Measurements from ENCODE around the gene STX18.
"Not testable (repeated sequence)": the region's sequence is repeated elsewhere in the genome, so short reads cannot be mapped to it uniquely, and the experiment has no call there.

The STX18 gene

DNA sequence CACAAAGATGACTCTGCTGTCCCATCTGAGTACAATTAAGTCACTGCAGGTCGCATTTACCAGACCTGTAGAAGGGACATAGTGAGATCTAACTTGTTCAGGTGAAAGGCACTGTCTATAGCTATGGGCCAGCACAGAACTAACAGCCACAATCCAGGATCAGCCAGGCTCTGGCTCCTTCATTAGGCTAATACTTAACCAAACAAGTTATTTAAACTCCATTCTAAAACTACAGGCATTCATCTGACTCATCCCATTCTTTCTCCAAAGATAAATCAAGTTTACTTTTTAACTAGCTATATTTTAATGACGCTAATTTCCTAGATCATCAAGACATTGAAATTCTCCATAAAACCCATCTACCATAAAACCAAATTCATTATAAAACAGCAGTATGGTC, 62.5 kb downstream of the STX18 start:
- no peak for DNase-seq (ENCODE audit: low spot score)

DNA sequence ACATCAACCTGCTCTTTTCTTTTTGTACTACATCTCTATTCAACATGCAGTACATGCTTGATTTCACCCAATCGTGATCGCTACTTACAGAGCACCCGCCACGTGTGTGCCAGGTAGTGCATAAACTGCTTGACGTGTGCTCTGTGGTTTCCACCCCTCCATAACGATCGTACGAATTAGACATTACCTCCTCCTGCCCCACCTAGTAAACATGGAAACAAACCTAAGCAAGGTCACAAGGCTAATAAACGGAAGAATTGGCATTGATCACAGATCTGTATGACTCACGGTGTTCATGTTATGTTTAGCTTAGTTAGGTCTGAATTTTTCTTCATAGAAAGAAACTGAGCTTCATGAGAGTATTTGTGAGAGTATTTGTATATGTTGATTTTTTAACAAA, 64.1 kb downstream of the STX18 start:
- DNase-seq (ENCODE audit: low spot score) = no peak

GRCh38 chr4:4477391-4477790, 64.5 kb downstream of the STX18 start:
- no peak for DNase-seq (ENCODE audit: low spot score)

GRCh38 chr4:4474476-4474875, 67.4 kb downstream of the STX18 start:
- DNase-seq (ENCODE audit: low spot score) = no peak

- DNase-seq (ENCODE audit: low spot score) = no peak
Measured at GRCh38 chr4:4472344-4472958, 69.4 kb downstream of the STX18 start.

GRCh38 chr4:4471195-4471594, 70.7 kb downstream of the STX18 start:
- no peak for DNase-seq (ENCODE audit: low spot score)

- no peak for DNase-seq (ENCODE audit: low spot score)
Measured at GRCh38 chr4:4470208-4470607, 71.6 kb downstream of the STX18 start.

DNA sequence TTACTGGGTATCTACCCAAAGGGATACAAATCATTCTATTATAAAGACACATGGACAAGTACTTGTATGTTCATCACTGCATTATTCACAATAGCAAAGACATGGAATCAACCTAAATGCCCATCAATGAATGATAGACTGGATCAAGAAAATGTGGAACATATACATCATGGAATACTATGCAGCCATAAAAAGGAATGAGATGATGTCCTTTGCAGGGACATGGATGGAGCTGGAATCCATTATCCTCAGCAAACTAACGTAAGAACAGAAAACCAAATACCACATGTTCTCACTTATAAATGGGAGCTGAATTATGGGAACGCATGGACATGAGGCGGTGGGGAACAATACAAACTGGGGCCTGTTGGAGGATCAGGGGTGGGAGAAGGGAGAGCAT, 76.6 kb downstream of the STX18 start:
- not testable (repeated sequence) for DNase-seq (ENCODE audit: low spot score)

GRCh38 chr4:4462970-4463369, 78.9 kb downstream of the STX18 start:
- no peak for DNase-seq (ENCODE audit: low spot score)

DNA sequence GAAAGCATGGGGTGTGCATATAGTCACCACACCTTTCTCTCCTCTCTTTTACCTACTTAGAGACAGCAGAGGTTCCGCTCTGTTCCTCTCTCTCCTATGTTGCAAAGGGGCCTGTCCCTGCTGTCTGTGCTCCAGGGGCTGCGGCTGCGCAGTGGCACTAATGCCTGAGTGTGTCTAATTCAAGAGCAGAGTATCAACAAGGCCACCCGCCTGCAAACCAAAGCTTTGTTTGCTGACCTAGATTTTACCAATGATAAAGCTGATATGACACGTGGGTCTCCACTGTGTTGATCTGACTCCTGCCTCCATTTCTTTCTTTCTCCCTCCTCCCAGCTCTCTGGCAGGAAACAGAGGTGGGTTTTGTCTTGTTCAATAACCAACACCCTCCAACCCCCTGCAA, 80.0 kb downstream of the STX18 start:
- no peak for DNase-seq (ENCODE audit: low spot score)

- DNase-seq (ENCODE audit: low spot score) = no peak
Measured at GRCh38 chr4:4461178-4461577, 80.7 kb downstream of the STX18 start.

DNA sequence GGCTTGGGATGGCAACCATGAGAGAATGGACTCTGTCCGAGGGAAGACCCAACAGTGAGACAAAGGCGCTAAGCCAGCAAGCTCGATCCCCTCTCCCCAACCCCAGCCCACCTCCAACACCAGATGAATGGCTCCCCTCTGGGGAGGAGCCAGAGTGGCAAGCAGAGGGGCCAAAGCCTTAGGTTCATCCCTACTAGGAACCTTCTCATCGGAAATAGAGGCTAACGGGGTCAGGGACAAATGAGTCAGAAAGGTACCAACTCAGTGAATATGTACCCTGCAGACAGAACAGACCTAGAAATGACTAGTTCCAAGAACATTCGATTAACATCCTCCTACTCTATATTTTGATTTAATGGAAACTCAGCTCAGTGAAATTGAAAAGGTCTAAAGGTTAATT, 81.1 kb downstream of the STX18 start:
- no peak for DNase-seq (ENCODE audit: low spot score)

DNA sequence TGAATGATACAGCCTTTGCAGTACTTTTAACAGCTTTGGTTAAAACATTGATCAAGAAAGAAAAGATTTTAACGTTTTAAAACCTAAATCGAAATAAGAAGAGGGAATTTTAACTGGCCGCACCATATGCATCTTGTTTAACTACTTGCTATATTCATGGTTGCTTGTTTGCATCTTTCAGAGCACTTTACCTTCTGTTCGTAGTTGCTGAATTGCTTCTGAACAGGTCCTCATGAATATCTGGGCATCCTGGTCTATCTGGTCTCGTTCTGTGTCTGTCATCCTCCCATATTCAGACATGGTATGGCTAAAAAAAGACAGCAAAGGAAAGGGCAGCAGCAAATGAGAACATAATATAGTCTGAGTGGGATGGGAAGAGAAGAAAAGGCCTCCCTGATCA, 82.7 kb downstream of the STX18 start:
- DNase-seq (ENCODE audit: low spot score) = no peak

GRCh38 chr4:4457803-4458553, 83.9 kb downstream of the STX18 start:
- DNase-seq (ENCODE audit: low spot score) = no peak

DNA sequence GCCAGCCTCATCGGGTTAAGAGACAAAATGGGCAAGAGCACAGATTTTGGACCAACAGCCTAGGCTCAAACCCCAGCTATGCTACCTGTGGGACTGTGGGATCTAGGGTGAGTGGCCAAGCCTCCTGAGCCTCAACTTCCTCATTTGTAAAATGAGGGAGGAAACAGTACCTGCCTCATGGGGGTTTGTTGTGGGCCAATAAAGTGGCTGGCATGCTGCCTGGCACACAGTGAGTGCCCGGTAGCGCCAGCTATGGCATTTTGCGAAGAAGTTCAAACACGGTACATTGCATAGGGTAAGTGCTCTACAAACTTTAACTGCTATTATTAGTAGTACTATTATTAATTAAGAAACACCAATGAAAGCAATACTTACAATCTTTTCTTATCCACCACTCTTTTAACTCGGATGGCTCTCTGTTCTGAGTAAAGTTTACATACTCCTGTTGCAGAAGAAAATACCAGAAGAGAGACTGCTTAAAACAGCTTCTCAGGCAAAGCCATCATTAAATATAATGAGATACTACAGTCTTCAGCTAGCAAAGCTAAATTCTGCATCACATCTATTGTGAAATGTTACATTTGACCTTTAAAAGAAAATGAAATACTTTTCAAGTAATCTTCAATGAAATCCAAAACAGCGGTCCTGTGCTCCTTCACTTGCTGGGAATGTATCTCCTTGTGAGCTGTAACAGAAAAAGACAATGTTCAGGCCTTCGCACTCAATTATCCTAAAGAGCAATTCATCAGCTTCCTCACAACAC, 84.9 kb downstream of the STX18 start:
- DNase-seq (ENCODE audit: low spot score) = no peak

- DNase-seq (ENCODE audit: low spot score) = no peak
Measured at GRCh38 chr4:4456351-4456750, 85.5 kb downstream of the STX18 start.

GRCh38 chr4:4455210-4455865, 86.5 kb downstream of the STX18 start:
- DNase-seq (ENCODE audit: low spot score) = no peak

DNA sequence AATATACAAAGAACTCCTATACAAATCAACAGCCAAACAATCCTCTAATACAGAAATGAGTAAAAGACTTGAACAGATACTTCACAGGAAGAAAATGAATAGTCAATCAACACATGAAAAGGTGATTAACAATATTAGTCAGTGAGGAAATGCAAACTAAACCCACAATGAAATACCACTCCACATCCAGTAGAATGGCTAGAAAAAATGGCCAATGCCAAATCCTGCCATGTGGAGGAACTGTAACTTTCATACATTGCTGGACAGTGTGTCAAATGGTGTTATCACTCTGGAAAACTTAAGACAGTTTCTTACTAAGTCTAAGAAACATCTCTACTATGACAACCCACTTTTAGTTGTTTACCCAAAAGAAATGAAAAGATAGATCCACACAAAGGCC, 95.4 kb downstream of the STX18 start:
- no peak for DNase-seq (ENCODE audit: low spot score)

DNA sequence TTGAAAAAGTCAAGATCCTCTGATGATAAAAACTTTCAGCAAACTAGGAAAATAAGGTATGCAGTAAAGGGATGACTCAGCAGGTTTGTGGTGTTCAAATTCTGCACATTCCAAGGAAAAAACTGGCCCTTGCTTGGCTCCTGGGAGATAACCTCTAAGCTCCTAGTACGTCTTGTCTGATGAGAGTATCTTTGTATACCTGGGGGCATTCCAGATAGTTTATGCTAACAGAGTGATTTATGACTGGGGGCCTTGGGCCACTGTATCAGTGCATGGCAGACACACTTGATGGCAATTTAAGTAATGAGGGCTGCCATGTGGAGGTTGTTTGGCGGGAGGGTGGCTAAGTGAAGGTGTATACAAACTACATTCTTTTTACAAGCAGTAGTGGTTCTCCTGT, 98.0 kb downstream of the STX18 start:
- DNase-seq (ENCODE audit: low spot score) = no peak

GRCh38 chr4:4440333-4441061, 101.4 kb downstream of the STX18 start:
- DNase-seq (ENCODE audit: low spot score) = no peak

DNA sequence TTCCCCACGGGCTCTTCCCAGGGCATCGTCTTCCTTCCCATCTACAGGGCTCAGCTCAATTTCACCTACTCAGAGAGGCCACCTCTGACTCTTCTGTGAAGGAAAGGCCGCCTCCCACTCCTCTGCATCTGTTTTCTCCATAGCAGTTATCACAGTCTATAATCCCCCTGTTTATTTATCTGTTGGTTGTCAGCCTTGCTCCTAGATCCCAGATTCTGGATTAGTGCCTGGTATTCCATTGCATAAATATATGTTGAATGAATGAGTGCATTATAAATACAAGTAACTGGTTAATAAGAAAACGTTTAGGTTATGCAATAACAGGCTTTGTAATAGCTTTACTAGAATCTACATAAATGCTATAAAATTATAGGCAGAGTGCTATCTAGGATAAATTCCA, 102.1 kb downstream of the STX18 start:
- no peak for DNase-seq (ENCODE audit: low spot score)

GRCh38 chr4:4438891-4439290, 103.0 kb downstream of the STX18 start:
- no peak for DNase-seq (ENCODE audit: low spot score)

Measured in putamen (tissue), 1 donor.